Natural killer cell treated with Interleukin-12 subunit alpha and Interleukin-12 subunit beta and Interleukin-15 and Interleukin-18, amount 100 ng/mL, for 72 hours (primary cell): Measurements from ENCODE around the gene RESP18. TPM values are rescaled to one million over a fixed set of nuclear protein-coding genes. Genes with fewer than 3 reads are reported as not detected.
A peak's percentile ranks its signal among the peaks of the same experiment; 100 is the strongest.

ENCODE experiments used
- ATAC-seq, 2 donors: fragments of 150-1000 bp; cut with Tn5 transposase in 1 of 2; sonication (Bioruptor Pico), chemical (Tn5 transposase) in 1 of 2; 2 replicates each; pipeline ENCODE4 v1.10.0; 2021
- DNase-seq: peaks from one replicate; pipeline ENCODE4 v3.0.0; 2022; ENCODE audit warnings: low spot score
- H3K27ac Mint-ChIP-seq, 2 donors: 1 replicate in 1 of 2; 2 replicates in 1 of 2; pipeline ENCODE4 v1.8.0; 2022; ENCODE audit warnings: mixed read lengths in 2 of 2, mild to moderate bottlenecking in 1 of 2, moderate library complexity in 1 of 2
- H3K27me3 Mint-ChIP-seq, 2 donors: 1 replicate in 1 of 2; 2 replicates in 1 of 2; pipeline ENCODE4 v1.8.0; 2022; ENCODE audit warnings: mixed read lengths in 2 of 2
- H3K36me3 Mint-ChIP-seq: one replicate; pipeline ENCODE4 v1.8.0; 2022; ENCODE audit warnings: mixed read lengths
- H3K4me1 Mint-ChIP-seq, 2 donors: 1 replicate in 1 of 2; 2 replicates in 1 of 2; pipeline ENCODE4 v1.8.0; 2022; ENCODE audit warnings: low read depth in 2 of 2, mixed read lengths in 2 of 2, mild to moderate bottlenecking in 1 of 2
- H3K4me3 Mint-ChIP-seq: one replicate; pipeline ENCODE4 v1.8.0; 2022; ENCODE audit warnings: mixed read lengths
- H3K9me3 Mint-ChIP-seq: 2 replicates; pipeline ENCODE4 v1.8.0; 2022; ENCODE audit warnings: mixed read lengths
- total RNA-seq, 2 donors: library from RNA; stranded (reverse); gene quantifications; one replicate each; pipeline ENCODE4 v1.2.3, GENCODE V29; 2022

RESP18 gene
- total RNA-seq: not detected

DNA sequence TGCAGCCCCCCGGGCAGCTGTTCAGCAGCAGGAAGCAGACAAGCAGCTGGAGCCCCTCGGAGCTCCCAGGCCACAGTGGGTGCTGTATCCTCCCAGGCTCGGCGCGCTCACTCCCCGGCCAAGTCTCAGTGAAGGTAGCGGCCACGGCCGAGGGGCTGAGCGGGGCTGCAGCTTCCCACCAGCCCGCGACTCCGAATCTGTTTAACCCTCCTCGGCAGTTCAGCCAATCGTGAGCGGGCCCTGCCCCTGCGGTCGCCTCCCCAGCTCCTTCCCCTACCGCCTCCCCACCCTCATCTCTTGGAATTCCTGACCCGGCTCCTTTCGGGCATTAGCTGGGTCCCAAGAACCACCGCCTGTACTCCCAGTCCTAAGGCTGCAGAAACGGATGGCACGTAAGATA is at the start of gene RESP18:
RESP18 (minus strand) TSS at position 203 of the 400 bp plus-strand sequence.
- H3K4me3 Mint-ChIP-seq: no peak within 1 kb of the TSS
- no peak within 1 kb of the TSS for H3K27ac Mint-ChIP-seq
- ATAC-seq (no peak), DNase-seq (no peak)
- peaks cover 4% of the 10 kb centered on the region for H3K9me3 Mint-ChIP-seq
- H3K36me3 Mint-ChIP-seq: peaks cover 7% of the 10 kb centered on the region
- peaks cover 0 to 2% of the 10 kb centered on the region in 2 donors for H3K4me1 Mint-ChIP-seq
- peaks cover 45 to 66% of the 10 kb centered on the region in 2 donors for H3K27me3 Mint-ChIP-seq

DNA sequence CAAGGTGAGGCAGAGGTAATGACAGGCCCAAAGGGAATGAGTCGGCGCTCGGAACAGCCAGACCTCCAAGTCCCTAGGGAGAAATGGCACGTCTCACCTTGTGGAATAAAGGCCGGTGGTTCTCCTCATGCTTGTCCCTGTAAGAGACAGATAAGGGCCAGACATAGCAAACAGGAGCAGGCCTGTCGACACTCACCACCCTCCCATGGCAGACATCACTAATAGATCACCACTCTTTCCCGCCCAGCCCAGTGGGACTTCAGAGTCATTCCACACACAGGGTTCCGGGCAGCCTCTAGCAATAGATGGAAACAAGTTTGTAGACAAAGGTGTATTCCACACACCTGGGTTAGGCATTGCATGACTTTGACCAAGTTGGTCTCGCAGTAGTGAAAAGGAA is 48.9 kb upstream of the RESP18 start:
- Mint-ChIP-seq H3K4me3 (no peak overlapping the region), H3K4me1 (peaks cover 6 to 8% of the 10 kb centered on the region in 2 donors), H3K9me3 (no peaks in the 10 kb centered on the region), H3K27me3 (no peaks in the 10 kb centered on the region), H3K36me3 (peaks cover 5% of the 10 kb centered on the region), H3K27ac (no peak overlapping the region)
- ATAC-seq (no peak), DNase-seq (no peak)

DNA sequence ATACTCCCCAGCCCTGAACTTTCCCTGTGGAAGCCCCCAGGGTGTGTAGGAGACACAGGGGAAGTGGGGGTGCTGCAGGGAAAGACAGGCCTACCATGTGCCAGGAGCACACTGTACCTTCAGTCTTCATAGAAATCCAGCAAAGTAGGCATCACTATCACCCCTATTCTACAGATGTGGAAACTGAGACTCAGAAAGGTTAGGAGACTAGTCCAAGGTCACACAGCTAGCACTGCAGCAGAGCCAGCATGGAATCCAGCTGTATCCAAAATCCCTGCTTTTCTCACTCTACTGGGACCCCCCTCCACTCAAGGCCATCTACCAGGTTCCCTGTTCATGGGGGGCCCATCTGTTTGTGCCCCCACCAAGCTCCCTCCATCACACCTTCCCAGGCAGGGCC is 48.4 kb upstream of the RESP18 start:
- no peak overlapping the region for H3K4me3 Mint-ChIP-seq
- peaks cover 5% of the 10 kb centered on the region for H3K36me3 Mint-ChIP-seq
- H3K27me3 Mint-ChIP-seq: no peaks in the 10 kb centered on the region
- peaks cover 6 to 8% of the 10 kb centered on the region in 2 donors for H3K4me1 Mint-ChIP-seq
- DNase-seq (no peak), ATAC-seq (no peak)
- H3K9me3 Mint-ChIP-seq: no peaks in the 10 kb centered on the region
- no peak overlapping the region for H3K27ac Mint-ChIP-seq

DNA sequence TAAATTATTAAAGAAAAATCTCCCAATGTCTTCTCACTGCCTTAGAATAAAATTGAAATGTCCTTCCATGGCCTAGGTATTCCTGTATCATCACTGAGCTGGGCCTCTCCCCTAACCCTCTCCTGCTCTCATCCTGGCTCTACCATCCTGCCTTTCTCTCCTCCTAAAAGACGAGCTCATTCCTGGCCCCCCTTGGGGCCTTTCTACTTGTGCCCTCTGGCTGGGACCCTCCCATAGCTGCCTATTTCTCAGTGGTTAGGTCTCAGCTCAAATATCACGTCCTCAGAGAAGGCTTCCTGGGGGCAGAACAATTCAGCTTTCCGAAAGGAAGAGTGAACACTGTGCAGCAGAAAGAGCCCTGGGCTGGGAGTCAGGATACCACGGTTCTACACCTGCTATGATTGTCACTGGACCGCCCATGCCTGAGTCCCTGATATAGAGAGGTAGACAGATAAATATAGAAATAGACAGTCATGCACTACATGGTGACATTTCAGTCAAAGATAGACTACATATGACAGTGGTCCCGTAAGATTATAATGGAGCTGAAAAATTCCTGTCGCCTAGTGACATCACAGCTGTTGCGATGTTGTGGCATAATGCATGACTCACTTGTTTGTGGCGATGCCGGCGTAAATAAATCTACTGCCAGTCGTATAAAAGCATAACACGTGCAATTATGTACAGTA is 45.8 kb upstream of the RESP18 start:
- no peak overlapping the region for H3K27ac Mint-ChIP-seq
- peaks cover 1% of the 10 kb centered on the region for H3K36me3 Mint-ChIP-seq
- H3K9me3 Mint-ChIP-seq: no peaks in the 10 kb centered on the region
- peaks cover under 1% of the 10 kb centered on the region in 2 donors for H3K4me1 Mint-ChIP-seq
- ATAC-seq: no peak
- no peaks in the 10 kb centered on the region for H3K27me3 Mint-ChIP-seq
- no peak overlapping the region for H3K4me3 Mint-ChIP-seq
- no peak for DNase-seq

DNA sequence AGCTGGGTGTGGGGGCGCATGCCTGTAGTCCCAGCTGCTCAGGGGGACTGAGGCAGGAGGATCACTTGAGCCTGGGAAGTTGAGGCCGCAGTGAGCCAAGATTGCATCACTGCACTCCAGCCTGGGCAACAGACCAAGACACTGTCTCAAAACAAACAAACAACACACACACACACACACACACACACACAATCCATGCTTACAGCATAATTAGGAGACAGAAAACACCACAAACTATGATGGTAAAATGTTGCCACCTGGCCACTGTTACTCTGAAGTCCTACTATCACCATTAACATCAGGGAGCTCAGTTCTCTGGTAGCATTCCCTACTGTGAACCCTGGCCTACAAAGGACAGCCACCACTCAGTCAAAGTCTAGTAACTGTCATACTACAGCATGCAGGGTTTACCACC is 36.9 kb upstream of the RESP18 start:
- H3K27me3 Mint-ChIP-seq: no peaks in the 10 kb centered on the region
- no peaks in the 10 kb centered on the region for H3K36me3 Mint-ChIP-seq
- H3K27ac Mint-ChIP-seq: no peak overlapping the region
- DNase-seq (no peak), ATAC-seq (no peak)
- H3K9me3 Mint-ChIP-seq: no peaks in the 10 kb centered on the region
- no peaks in the 10 kb centered on the region for H3K4me1 Mint-ChIP-seq
- no peak overlapping the region for H3K4me3 Mint-ChIP-seq

DNA sequence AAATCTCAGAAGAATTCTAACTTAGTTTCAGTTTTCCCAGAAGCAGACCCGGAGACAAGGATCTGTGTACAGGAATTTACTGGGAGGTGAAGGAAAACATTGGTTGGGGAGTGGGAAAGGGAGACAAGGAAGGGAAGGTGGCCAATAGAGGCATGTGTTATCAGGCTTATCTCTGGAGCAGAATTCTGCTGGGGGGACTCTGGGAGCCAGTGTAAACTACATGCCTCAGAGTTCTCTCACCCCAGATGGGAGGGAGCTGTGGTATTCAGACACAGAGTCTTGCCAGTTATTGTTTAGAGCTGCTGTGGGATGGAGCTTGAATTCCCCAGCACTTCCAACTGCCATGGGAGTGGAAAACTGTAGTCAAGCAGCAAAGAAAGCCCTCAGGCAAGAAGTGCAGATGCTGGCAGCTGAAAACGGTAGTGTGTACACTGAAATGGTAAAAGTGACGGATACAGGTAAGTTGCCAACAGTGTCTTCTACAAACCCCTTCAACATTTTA is 36.2 kb upstream of the RESP18 start:
- no peaks in the 10 kb centered on the region for H3K9me3 Mint-ChIP-seq
- no peaks in the 10 kb centered on the region for H3K4me1 Mint-ChIP-seq
- DNase-seq: no peak
- no peak for ATAC-seq
- no peaks in the 10 kb centered on the region for H3K36me3 Mint-ChIP-seq
- H3K4me3 Mint-ChIP-seq: no peak overlapping the region
- H3K27me3 Mint-ChIP-seq: no peaks in the 10 kb centered on the region
- no peak overlapping the region for H3K27ac Mint-ChIP-seq

- Mint-ChIP-seq H3K4me3 (peak overlapping the region; percentile 52), H3K36me3 (no peaks in the 10 kb centered on the region), H3K9me3 (no peaks in the 10 kb centered on the region), H3K27me3 (peaks cover 12 to 17% of the 10 kb centered on the region in 2 donors), H3K27ac (no peak overlapping the region), H3K4me1 (peaks cover 3 to 18% of the 10 kb centered on the region in 2 donors)
- peak; percentile 57 to 84 for ATAC-seq
- DNase-seq: no peak
Observed at GRCh38 chr2:219362524-219363164, 30.1 kb upstream of the RESP18 start.

DNA sequence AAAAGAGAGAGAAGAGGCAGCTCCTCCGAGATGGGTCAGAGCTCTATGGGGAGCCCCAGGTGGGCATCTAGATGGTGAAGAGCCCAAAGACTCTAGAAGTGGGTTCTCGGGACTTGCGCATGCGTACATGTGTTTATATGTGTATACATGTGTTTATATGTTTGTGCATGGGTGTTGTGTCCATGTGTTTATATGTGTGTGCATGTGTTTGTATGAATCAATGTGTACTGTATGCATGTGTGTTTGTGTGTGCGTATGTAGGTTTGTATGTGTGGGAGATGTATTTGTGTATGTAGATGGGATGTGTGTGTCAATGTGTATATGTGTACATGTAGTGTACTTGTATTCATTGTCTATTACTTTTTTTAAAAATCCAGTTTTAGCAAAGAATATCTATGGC is 29.5 kb upstream of the RESP18 start:
- H3K36me3 Mint-ChIP-seq: no peaks in the 10 kb centered on the region
- peaks cover 3 to 18% of the 10 kb centered on the region in 2 donors for H3K4me1 Mint-ChIP-seq
- no peak overlapping the region for H3K4me3 Mint-ChIP-seq
- DNase-seq (no peak), ATAC-seq (no peak)
- no peaks in the 10 kb centered on the region for H3K9me3 Mint-ChIP-seq
- peaks cover 15 to 19% of the 10 kb centered on the region in 2 donors for H3K27me3 Mint-ChIP-seq
- H3K27ac Mint-ChIP-seq: no peak overlapping the region

- DNase-seq (no peak), ATAC-seq (peak; percentile 41 to 48)
- Mint-ChIP-seq H3K27ac (no peak overlapping the region), H3K9me3 (no peaks in the 10 kb centered on the region), H3K4me1 (peaks cover 7 to 21% of the 10 kb centered on the region in 2 donors), H3K4me3 (no peak overlapping the region), H3K27me3 (peaks cover 35 to 39% of the 10 kb centered on the region in 2 donors), H3K36me3 (no peaks in the 10 kb centered on the region)
Observed at GRCh38 chr2:219358170-219359075, 25.9 kb upstream of the RESP18 start.

DNA sequence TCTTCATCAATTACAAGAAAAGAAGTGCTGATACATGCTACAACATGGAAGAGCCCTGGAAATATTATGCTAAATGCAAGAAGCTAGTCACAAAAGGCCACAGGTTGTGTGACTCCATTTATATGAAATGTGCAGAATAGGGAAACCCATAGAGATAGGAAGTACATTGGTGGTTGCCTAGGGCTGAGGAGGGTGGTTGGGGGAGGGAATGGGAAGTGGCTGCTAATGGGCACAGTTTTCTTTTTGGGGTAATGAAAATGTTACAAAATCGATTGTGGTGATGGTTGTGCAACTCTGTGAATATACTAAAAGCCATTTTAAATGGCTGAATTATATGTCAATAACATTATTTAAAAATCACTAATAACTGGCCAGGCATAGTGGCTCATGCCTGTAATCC is 24.3 kb upstream of the RESP18 start:
- ATAC-seq (no peak), DNase-seq (no peak)
- Mint-ChIP-seq H3K27me3 (peaks cover 36 to 39% of the 10 kb centered on the region in 2 donors), H3K4me3 (no peak overlapping the region), H3K27ac (no peak overlapping the region), H3K36me3 (no peaks in the 10 kb centered on the region), H3K4me1 (peaks cover 3 to 5% of the 10 kb centered on the region in 2 donors), H3K9me3 (no peaks in the 10 kb centered on the region)

GRCh38 chr2:219354582-219354981 is 22.0 kb upstream of the RESP18 start:
- no peak for DNase-seq
- Mint-ChIP-seq H3K9me3 (no peaks in the 10 kb centered on the region), H3K4me1 (peaks cover 3 to 5% of the 10 kb centered on the region in 2 donors), H3K27ac (no peak overlapping the region), H3K27me3 (peaks cover 33 to 34% of the 10 kb centered on the region in 2 donors), H3K36me3 (no peaks in the 10 kb centered on the region), H3K4me3 (no peak overlapping the region)
- no peak for ATAC-seq

DNA sequence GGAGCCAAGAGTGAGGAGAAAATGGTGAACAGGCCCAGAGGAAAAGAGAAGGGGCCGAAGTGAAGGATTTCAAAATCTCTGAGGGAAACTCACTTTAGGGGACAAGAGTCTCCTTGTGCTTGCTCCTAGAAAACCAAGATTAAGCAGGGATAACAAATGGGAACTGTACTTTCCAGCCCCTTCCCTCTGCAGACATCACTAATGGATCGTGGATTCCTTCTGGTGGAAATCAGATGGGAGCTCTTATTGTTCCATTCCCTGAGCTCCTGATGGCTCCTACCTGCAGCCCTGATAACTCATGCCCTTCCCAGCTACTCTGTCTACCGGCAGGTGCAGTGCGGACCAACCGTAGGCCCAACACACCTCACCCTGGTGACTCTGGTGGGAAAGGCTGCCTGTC is 20.6 kb upstream of the RESP18 start:
- Mint-ChIP-seq H3K27me3 (peaks cover 36 to 41% of the 10 kb centered on the region in 2 donors), H3K4me1 (peaks cover 3 to 5% of the 10 kb centered on the region in 2 donors), H3K27ac (no peak overlapping the region), H3K36me3 (no peaks in the 10 kb centered on the region), H3K4me3 (no peak overlapping the region), H3K9me3 (no peaks in the 10 kb centered on the region)
- ATAC-seq (no peak), DNase-seq (no peak)

DNA sequence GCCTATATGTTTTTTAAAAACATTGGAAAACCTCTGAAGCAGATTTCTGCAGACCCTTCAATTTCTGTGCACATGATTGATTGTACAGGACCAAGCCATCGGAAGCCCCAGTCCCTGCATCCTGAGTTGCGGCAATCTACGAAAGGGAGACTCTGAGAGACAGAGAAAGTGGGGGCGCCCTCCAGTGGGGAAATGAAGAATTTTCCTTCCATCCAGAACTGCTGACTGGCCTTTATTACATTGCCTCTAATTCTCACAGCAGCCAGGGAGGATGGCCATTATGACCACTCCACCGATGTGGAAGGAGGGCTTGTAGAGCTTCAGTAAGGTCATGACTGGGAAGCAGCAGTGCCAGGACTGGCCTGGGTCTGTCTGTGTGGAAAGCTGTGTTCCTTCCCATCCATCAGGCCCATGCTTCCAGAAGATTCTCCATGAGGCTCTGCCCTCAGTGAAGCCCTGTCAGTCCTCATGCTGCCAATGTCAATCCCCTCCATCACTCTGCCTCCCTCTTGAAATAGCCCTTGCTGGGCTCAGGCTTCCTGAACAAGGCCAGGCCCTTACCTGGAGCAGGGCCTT is 20.0 kb upstream of the RESP18 start:
- Mint-ChIP-seq H3K27me3 (peaks cover 38 to 43% of the 10 kb centered on the region in 2 donors), H3K9me3 (no peaks in the 10 kb centered on the region), H3K36me3 (no peaks in the 10 kb centered on the region), H3K4me3 (no peak overlapping the region), H3K4me1 (peaks cover 3 to 5% of the 10 kb centered on the region in 2 donors), H3K27ac (no peak overlapping the region)
- peak; percentile 72 for DNase-seq
- ATAC-seq: peak; percentile 56 to 64
